A673 (cell line): ENCODE results near the gene NHLRC4.

Experiments used
- EZH2 ChIP-seq: fragments of 200-600 bp; sonication (generic); IDR thresholded peaks from 2 replicates; pipeline ENCODE4 v1.6.1; 2017; ENCODE audit warnings: borderline replicate concordance, low read depth, mild to moderate bottlenecking, mixed read lengths, antibody characterized with exemption, low read length; ENCODE audit not compliant: poor library complexity, severe bottlenecking
- TF ChIP-seq, protein P1 (sequence below): fragments of 300-800, 200-600 bp; sonication (generic); conservative IDR thresholded peaks from 2 replicates; pipeline ENCODE4 v1.5.1; 2017; ENCODE audit warnings: low read depth, mild to moderate bottlenecking, antibody characterized with exemption, low read length, moderate library complexity, mixed read lengths

DNA sequence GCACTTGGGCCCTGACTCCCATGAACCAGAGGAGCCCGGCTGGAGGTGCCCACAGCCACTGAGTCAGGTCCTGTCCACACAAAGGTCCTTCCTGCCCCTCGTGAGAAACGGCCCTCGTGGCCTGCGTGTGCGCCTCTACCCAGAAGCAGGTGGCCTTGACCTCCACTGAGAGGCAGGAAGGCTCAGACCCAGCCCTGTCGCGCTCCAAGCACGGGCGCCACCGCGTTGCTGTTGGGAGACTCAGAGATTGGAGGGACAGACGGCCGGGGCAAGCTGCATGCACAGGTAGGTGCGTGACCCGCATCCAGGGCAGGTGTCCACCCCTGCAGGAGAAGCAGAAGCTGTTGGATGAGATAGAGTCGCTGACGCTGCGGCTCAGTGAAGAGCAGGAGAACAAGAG, 47.4 kb upstream of the NHLRC4 start:
- TF ChIP-seq, protein P1, sequence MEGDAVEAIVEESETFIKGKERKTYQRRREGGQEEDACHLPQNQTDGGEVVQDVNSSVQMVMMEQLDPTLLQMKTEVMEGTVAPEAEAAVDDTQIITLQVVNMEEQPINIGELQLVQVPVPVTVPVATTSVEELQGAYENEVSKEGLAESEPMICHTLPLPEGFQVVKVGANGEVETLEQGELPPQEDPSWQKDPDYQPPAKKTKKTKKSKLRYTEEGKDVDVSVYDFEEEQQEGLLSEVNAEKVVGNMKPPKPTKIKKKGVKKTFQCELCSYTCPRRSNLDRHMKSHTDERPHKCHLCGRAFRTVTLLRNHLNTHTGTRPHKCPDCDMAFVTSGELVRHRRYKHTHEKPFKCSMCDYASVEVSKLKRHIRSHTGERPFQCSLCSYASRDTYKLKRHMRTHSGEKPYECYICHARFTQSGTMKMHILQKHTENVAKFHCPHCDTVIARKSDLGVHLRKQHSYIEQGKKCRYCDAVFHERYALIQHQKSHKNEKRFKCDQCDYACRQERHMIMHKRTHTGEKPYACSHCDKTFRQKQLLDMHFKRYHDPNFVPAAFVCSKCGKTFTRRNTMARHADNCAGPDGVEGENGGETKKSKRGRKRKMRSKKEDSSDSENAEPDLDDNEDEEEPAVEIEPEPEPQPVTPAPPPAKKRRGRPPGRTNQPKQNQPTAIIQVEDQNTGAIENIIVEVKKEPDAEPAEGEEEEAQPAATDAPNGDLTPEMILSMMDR: no peak
- no peak for TF ChIP-seq EZH2
